M059J (cell line): ENCODE results near the gene PPP1R14B. TPM values are rescaled to one million over a fixed set of nuclear protein-coding genes. Genes with fewer than 3 reads are reported as not detected.

ENCODE experiments used
- DNase-seq: peaks from one replicate; pipeline ENCODE4 v3.0.0-alpha.2; 2012; ENCODE audit warnings: low read depth
- total RNA-seq: library from RNA; depleted of rRNA; stranded (reverse); fragments of >200 nt; shearing (Covaris generic); gene quantifications from 2 replicates; pipeline ENCODE4 v1.2.3, GENCODE V29; 2014; rRNA removed

PPP1R14B gene
- total RNA-seq, 1 experiment from 2014 or later = 263 TPM

DNA sequence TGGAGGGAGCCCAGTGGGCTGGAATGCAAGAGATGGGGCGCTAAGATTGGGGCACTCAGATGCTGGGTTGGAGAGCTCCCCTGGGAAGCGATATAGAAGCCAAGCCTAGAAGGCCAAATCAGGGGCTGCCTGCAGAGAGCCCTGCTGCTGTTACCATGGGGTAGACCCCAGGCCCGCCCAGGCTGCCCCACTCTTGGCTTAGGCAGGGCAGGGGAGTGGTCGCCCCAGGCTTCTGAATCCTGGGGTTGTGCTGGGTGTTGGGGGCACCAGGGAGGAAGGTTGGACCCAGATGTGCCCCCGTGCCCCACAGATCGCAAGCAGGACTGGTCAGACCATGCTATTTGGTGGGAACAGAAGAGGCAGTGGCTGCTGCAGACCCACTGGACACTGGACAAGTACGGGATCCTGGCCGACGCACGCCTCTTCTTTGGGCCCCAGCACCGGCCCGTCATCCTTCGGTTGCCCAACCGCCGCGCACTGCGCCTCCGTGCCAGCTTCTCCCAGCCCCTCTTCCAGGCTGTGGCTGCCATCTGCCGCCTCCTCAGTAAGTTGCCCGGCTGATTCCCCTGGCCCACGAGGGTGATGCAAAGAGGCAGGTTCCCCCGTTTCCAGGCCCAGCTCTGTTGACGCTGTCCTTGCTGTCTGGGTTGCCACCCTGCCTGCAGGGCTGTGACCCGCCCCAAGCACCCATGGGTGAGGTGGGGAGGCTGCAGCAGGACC, 36.3 kb downstream of the PPP1R14B start:
- DNase-seq = no peak

DNA sequence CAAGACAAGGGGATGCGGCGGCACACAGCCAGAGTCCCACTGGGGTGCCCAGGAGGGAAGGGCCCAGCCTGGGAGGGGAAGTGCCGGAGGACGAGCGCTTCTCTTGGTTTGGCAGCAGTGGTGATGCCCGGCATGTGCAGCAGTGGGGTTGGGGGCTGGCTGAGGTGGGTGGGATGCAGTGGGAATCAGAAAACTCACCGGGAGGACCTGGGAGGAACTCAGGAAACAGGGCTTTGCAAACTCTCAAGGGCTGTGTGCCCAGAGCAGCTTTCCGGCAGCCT, 37.2 kb downstream of the PPP1R14B start:
- no peak for DNase-seq

- no peak for DNase-seq
Measured at GRCh38 chr11:64208796-64209562, 37.8 kb downstream of the PPP1R14B start.

DNA sequence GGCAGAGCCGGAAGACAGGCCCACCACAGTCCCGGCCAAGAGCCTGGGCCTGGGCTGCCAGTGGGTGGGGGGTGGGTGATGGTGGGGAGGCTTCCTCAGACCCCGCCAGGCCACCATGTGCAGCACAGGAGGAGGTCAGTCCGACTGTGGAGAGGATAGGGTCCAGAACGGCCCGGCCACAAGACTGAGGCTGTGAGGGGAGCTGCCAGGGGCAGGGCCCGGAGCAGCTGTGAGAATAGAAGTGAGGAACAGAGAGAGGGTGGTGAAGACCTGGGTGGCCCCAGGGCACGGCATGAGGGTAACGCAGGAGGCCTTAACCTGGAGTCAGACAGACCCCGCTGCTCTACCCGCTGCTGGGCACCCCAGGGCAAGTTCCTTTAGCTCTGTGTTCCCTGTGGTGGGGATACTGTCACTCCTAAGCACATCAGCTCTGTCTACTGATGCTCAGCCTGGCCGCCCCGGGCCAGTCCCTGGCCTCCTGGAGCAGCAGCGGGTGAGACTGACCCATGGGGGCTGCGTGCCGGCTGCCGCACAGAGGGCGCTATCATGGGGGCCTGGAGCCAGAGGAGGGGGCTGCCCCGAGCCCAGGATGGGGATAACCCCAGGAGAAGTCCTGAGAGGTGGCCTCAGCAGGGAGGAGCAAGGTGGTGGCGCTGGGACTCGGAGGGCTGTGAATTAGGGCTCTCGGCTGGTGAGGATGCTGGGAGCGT, 38.5 kb downstream of the PPP1R14B start:
- no peak for DNase-seq

- DNase-seq = peak; percentile 57
Measured at GRCh38 chr11:64207256-64208085, 39.3 kb downstream of the PPP1R14B start.

DNA sequence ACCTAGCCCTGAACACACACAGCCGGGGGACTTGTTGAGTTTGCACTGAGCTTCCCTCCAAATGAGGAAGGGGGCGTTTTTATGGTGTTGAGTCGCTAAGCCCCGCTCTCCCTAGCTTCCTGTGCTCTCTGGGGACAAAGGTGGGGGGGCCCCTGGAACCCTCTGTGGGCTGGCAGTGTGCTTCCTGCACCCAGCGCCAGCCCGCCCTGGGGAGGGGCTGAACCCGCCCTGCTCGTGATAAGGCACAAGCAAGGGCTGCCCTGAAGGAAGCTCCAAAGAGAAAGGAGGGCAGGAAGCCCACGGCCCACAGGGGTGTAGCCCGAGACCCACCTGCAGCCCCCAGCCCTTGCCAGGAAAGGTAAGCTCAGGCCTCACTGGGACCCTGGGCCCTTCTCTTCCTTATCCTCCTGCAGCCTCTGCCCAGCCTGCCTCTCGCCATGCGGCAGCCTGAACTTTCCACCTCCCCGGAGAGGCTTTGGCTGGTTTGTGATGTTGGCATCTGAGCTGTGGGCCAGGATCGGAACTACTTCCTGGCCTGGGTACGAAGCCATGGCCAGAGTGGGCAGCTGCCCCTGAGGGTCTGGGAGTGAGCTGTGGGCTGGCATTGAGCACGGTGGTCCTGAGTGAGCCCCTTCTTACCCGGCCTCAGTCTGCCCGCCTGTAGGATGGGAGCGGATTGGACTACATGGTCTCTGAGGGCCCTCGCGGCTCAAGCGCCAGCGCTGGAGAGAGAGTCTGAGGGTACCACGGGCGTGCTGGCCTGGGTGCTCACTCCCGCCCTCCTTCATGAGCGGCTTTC, 40.1 kb downstream of the PPP1R14B start, which contains the start of gene FERMT3:
Gene FERMT3, plus strand, starts transcription at position 265 of the 799 bp plus-strand sequence. CDS start 644 bp downstream, outside the sequence.
- DNase-seq = no peak

DNA sequence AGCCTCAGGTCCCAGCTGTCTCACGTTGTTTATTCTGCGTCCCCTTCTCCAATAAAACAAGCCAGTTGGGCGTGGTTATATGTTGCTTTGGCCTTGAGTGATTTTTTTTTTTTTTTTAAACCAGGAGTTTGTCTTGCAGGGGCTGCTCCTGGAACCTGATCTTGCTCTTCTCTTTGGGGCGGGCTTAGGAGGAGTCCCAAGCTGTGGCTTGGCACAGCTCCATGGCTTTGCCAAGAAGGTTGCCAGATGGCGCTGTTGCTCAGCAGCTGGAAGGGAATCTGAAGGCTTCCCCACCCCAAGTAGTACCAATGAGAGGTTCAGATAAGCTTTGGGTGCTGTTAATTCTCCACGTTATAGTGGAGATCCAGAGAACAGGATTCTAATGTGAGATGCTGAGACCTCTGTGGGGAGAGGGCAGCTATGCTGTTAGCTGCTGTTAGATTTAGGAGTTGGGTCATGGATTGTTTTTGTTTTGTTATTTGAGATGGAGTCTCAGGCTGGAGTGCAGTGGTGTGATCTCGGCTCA, 42.2 kb downstream of the PPP1R14B start:
- DNase-seq = peak; percentile 93

DNA sequence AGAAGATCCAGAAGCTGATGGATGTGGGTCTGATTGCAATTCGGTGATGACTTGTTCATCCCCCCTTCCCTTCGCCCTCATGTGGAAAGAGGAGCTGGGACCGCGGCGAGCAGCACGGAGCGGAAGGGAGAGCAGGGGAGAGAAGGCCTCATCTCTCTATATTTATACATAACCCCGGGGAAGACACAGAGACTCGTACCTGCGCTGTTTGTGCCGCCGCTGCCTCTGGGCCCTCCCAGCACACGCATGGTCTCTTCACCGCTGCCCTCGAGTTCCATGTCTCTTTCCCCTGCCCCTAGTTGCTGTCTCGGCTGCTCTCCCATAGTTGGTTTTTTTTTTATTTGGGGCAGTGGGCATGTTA, 42.7 kb downstream of the PPP1R14B start:
- DNase-seq = no peak

DNA sequence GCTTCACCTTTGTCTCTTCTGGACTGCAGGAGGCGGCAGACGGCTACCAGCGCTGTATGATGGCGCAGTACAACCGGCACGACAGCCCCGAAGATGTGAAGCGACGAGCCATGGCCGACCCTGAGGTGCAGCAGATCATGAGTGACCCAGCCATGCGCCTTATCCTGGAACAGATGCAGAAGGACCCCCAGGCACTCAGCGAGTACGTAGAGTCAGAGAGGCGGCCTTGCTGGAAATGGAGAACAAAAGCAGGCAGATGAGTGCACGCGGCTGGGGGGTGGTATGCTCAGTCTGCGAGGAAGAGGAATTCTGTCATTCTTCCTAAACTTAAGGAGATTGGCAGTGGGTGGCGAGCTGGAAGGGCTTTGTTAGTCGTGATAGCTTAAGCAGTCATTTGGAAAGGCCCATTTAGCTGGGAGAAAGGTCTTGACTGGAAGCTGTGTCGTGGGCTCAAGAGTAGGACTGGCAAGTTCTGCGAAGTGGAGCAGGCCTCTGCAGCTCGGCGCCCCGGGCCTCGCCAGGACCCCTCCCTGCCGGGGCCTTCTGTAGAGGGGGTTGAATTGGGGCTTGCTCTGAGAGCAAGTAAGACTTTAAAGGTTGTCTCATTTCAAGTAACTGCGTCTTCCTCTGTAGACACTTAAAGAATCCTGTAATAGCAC, 43.2 kb downstream of the PPP1R14B start:
- DNase-seq = no peak

GRCh38 chr11:64202992-64203391, 43.8 kb downstream of the PPP1R14B start:
- no peak for DNase-seq

- no peak for DNase-seq
Measured at GRCh38 chr11:64201543-64201942, 45.2 kb downstream of the PPP1R14B start.

DNA sequence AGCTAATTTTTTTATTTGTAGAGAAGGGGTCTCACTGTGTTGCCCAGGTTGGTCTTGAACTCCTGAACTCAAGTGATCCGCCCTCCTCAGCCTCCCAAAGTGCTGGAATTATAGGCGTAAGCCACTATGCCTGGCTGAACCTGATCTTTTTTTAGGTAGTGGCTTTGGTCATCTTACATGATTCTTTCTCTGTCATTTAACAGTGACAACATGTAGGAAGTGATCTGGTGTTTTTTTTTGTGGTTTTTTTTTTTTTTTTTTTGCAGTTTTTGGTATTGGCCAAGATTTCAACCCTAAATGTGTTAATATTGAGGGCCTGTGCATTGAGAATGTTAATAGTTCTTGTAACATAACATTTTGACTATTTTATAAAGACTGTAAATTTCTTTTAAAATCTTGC, 48.2 kb downstream of the PPP1R14B start:
- no peak for DNase-seq

- DNase-seq = no peak
Measured at GRCh38 chr11:64196626-64197025, 50.1 kb downstream of the PPP1R14B start.

Other genes with a start within 250 kb of the PPP1R14B start
- 0.02 and 0.15 TPM in 2 replicates for gene FLRT1, start 211.0 kb downstream of the PPP1R14B start, total RNA-seq
- 3.8 and 10.3 TPM in 2 replicates for gene MACROD1, start 80.8 kb downstream of the PPP1R14B start, total RNA-seq
- 244 and 310 TPM in 2 replicates for gene STIP1, start 60.8 kb downstream of the PPP1R14B start, total RNA-seq
- gene FERMT3, start 40.2 kb downstream of the PPP1R14B start, total RNA-seq = 0.20 TPM in 1 of 2 replicates, not detected in the other
- 55.9 and 59.8 TPM in 2 replicates for gene TRPT1, start 20.8 kb downstream of the PPP1R14B start, total RNA-seq
- 74.7 and 79.3 TPM in 2 replicates for gene NUDT22, start 20.7 kb downstream of the PPP1R14B start, total RNA-seq
- 20.6 and 23.7 TPM in 2 replicates for gene DNAJC4, start 16.4 kb downstream of the PPP1R14B start, total RNA-seq
- 29.8 and 36.1 TPM in 2 replicates for gene VEGFB, start 12.4 kb downstream of the PPP1R14B start, total RNA-seq
- gene FKBP2, start 5.8 kb downstream of the PPP1R14B start, total RNA-seq = 100 and 104 TPM in 2 replicates
- 24.0 and 42.3 TPM in 2 replicates for gene PLCB3, start 4.6 kb upstream of the PPP1R14B start, total RNA-seq
- gene BAD, start 37.7 kb upstream of the PPP1R14B start, total RNA-seq = 148 and 163 TPM in 2 replicates
- gene GPR137, start 38.9 kb upstream of the PPP1R14B start, total RNA-seq = 32.7 and 39.5 TPM in 2 replicates
- 0.10 TPM in 1 of 2 replicates, not detected in the other for gene KCNK4, start 44.4 kb upstream of the PPP1R14B start, total RNA-seq
- not detected in 2 replicates for gene CATSPERZ, start 53.4 kb upstream of the PPP1R14B start, total RNA-seq
- 15.5 and 35.2 TPM in 2 replicates for gene ESRRA, start 58.6 kb upstream of the PPP1R14B start, total RNA-seq
- gene TRMT112, start 70.6 kb upstream of the PPP1R14B start, total RNA-seq = 378 and 452 TPM in 2 replicates
- 229 and 260 TPM in 2 replicates for gene PRDX5, start 71.2 kb upstream of the PPP1R14B start, total RNA-seq
- gene CCDC88B, start 93.3 kb upstream of the PPP1R14B start, total RNA-seq = 0.07 and 3.9 TPM in 2 replicates
- 26.9 and 41.8 TPM in 2 replicates for gene RPS6KA4, start 112.2 kb upstream of the PPP1R14B start, total RNA-seq